Keratinocyte (primary cell): ENCODE measurements around the gene YEATS4.
A peak's percentile ranks its signal among the peaks of the same experiment; 100 is the strongest.

Experiments
- CTCF ChIP-seq, 3 experiments: IDR thresholded peaks in 1 of 3; conservative IDR thresholded peaks in 1 of 3; optimal IDR thresholded peaks in 1 of 3; 2 replicates in 2 of 3; 3 replicates in 1 of 3; pipeline versions ENCODE3 to v1.5.1; 2011; ENCODE audit warnings: low read length in 3 of 3, mild to moderate bottlenecking in 3 of 3, moderate library complexity in 2 of 3, control low read depth in 1 of 3, inconsistent platforms in 1 of 3; ENCODE audit not compliant: insufficient read depth in 2 of 3; ENCODE audit errors: extremely low read depth in 1 of 3
- EZH2 ChIP-seq: IDR thresholded peaks from one replicate; pipeline ENCODE4 v1.6.1; 2012; ENCODE audit warnings: inconsistent platforms, mild to moderate bottlenecking, low read length, moderate library complexity

DNA sequence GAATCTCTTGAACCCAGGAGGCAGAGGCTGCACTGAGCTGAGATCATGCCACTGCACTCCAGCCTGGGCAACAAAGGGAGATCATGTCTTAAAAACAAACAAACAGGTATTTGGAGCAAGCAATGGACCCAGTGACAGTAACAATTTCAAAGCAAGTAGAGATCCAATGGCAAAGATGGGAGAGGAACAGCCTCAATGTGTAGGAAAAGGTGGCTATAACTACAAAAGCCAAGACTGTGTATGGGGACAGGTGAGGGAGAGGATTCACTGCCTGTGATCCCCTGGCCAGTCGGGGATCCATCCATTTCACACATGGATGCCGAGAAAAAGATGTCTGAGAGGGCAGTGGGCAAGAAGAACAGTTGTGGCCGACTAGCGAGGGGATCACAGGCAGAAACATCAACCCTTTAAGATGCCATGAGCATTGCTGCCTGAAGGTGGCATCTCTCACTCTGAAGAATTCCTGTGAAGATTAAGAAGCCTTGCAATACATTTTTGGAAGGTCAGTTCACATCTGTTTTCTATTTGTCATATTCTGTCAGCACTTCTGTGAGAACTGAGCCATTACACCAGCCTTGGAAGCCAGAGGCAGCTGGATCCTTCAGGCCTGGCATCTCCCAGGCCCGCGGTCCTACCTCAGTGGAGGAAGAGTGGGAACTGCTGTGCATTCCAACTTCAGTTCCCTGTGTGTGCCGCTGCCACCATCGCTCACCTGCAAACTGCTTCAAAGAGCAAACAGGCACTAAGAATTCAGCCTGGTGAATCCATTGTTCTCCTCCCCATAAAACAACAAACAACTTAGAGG lies 56.1 kb downstream of the YEATS4 start:
- TF ChIP-seq CTCF (optimal IDR thresholded peaks at IDR 0.05 in 1 of 3, IDR thresholded peaks at IDR 0.05 in 1 of 3, conservative IDR thresholded peaks at IDR 0.05 in 1 of 3; ENCODE audit: extremely low read depth in 1 of 3, insufficient read depth in 2 of 3, low read length in 3 of 3) (peak; percentile 79 to 88 (median 82)), EZH2 (no peak)
